GM21619 (cell line): ENCODE measurements around the gene KCNB1.

Experiments
- ATAC-seq: cut with Tn5 transposase; IDR thresholded peaks from one replicate; pipeline ENCODE4 v1.9.1; 2021; ENCODE audit not compliant: unreplicated experiment

KCNB1 gene

DNA sequence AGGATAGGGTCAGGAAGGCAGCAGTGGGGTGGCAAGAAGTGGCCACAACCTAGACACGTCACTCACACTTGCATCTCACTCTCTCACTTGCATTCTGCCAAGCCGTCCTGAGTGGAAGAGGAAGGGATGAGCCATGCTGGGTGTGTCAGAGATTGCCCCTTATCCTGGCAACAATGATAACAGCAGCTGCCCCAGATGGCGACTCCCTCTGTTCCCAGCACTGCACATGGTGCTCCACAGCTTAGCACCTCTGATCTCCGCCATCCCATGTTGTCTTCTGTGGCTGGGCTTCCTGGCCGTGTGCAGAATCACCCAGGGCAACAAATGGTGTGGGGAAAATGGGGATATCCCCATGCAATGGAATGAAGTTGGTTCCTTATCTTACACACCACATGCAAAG lies 11.1 kb downstream of the KCNB1 start:
- no peak for ATAC-seq

DNA sequence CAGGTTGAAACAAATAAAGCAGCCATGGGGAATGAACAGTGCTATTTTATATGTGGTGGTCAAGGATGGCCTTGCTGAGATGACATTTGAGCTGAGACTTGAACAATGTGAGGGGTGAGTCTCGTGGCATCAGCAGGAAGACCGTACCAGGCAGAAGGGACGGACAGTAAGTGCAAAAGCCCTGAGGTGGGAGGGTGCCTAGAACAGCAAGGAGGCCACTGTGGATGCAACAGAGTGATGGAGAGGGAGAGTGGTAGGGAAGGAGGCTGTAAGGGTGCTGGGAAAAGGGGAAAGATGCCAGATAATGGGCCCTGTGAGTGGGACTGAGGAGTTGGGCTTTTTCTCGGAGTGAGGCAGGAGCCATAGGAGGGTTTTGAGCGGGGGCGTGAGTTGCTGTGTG lies 11.5 kb downstream of the KCNB1 start:
- no peak for ATAC-seq

DNA sequence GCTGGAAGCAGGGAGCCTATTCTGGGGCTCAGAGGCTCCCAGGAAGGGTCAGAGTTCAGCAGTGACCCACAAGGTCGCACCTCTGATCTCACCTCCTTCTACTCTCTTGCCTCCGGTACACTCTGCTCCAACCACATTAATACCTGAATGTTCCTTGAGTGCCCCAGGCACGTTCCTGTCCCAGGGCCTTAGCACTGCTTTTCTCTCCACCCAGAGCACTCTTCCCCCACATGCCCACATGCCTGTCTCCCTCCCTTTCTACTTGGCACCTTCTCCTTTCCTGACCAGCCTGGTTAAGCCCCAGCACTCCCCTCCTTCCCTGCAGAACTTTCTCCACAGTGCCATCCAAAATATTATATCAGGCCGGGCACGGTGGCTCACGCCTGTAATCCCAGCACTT lies 13.4 kb downstream of the KCNB1 start:
- ATAC-seq, result no peak

DNA sequence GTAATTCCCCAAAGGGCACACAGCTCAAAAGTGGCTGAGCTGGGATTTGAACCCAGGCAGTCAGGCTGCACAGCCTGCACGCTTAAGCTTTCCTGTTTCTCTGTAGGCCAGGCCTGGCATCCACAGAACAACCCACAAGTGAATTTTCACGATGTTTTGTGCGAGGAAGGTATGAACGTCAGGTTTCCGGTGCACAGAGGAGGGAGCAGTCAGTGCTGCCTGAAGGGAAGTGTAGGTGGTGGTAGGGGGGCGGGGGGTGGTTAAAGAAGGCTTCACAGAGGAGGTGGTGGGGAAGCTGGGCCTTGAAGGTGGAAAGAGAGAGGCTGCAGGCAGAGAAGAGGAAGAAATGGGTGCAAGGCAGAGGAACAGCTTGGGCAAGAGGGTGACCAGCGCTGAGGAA lies 14.1 kb downstream of the KCNB1 start:
- no peak for ATAC-seq

DNA sequence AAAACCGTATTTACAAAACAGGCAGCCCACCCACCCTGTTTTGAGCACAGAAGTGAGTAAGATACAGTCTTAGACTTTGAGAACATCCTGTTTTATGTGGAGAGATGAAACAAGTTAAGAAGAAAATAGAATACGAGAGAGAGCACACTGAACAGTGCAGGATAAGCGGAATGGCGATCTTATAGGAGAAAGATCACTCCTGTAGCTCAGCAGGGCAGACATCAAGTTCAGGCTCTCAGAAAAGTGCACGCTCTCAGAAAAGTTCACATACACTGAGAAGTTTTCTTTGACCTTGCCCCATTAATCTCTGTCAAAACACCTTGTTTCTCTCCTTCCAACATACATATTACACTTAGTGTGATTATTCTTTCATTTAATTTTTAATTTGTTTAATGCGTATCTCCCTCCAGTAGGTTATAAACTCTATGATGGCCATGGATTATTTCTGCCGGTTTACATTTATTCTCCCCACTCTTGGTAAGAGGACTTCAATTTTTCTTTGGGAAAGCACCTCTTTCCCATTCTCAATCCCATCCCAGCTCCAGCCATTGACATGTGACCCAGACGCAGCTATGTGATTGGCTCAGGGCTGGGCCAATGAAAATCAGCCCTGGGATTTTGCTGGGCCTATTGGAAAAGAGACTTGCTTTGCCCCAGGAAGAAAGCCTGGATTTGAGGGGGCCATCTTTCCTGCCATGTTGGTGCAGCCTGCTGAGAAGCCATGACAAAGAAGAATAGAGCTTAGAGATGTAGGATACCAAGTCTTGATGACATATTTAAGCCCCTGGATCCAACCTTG lies 16.2 kb downstream of the KCNB1 start:
- no peak for ATAC-seq

GRCh38 chr20:49464556-49464955 lies 17.9 kb downstream of the KCNB1 start:
- ATAC-seq, result no peak

- ATAC-seq, result no peak
These were observed 19.8 kb downstream of the KCNB1 start for GRCh38 chr20:49462626-49463025.

- ATAC-seq, result no peak
These were observed 20.4 kb downstream of the KCNB1 start for GRCh38 chr20:49461894-49462620.

DNA sequence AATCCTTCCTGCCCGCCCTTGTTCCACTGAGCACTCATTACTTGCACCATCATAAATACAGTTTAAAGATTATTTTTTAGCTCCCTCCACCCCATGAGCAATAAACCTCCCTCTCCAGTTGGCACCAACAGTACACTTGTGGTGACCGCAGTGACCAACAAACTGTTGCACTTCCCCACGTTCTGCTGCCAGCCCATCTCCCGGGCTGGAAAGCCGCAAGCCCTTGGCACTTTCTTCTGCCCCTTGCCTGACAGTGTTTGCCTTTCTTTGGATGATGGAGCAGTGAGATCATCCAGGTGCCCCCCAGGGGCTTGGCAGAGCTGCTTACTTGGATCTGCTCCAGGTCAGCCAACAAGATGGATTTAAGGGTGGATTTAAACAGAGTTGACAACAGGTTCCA lies 21.6 kb downstream of the KCNB1 start:
- ATAC-seq, result no peak

- ATAC-seq, result no peak
These were observed 22.3 kb downstream of the KCNB1 start for GRCh38 chr20:49460131-49460530.

DNA sequence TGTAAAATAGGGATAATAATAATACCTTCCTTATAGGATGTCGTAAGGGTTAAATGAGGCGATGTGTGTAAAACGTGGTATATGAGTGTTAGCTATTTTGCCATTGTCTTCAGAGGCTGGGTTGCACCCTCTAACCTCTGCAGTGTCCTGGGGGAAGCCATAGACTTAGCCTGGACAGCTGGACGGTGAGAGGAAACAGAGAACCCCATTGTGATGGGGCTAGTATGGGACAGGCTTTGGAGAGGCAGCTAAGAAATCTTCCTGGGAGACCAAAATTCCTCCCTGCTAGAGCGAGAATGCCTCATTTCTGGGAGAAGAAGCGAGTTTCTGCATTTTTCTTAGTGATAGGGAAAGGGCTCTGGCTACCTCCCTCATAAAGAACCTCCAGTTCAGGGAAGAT lies 22.8 kb downstream of the KCNB1 start:
- no peak for ATAC-seq

- ATAC-seq, result no peak
These were observed 25.0 kb downstream of the KCNB1 start for GRCh38 chr20:49457444-49457843.

- ATAC-seq, result no peak
These were observed 25.8 kb downstream of the KCNB1 start for GRCh38 chr20:49456646-49457045.

DNA sequence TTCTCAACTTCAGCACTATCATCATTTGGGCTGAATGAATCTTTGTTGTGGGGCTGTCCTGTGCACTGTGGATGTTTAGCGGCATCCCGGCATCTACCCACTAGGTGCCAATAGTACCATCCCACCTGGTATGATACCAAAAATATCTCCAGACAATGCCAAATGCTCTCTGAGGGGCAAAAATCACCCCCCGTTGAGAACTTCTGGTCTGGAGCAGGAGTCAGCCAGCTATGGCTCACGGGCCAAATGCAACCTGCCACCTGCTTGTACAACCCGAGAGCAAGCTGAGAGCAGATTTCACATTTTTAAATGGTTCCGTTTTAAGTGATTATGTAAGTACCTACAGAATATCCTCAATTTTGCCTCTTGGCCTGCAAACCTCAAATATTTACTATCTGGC lies 26.8 kb downstream of the KCNB1 start:
- ATAC-seq, result no peak

- no peak for ATAC-seq
These were observed 30.4 kb downstream of the KCNB1 start for GRCh38 chr20:49452011-49452482.

DNA sequence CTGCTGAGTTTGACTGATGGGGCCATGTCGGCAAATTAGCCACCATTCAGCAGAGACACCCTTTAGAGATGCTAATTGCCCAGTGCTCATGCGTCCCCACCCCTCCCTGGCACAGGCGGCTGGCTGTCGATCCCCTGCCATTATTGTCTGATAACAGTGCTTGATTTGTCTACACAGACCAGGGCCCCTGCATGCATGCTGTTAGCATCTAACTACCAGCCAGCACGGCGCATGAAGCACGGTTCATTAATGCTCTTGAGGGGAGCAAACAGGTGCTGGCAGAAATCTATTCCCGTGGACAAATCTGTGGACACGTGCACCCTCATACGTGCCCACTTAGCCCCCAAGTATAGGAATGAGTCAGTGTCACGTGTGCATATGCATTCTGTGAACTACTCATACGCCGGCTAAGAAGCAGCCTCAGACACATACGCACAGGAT lies 32.2 kb downstream of the KCNB1 start:
- ATAC-seq, result no peak

DNA sequence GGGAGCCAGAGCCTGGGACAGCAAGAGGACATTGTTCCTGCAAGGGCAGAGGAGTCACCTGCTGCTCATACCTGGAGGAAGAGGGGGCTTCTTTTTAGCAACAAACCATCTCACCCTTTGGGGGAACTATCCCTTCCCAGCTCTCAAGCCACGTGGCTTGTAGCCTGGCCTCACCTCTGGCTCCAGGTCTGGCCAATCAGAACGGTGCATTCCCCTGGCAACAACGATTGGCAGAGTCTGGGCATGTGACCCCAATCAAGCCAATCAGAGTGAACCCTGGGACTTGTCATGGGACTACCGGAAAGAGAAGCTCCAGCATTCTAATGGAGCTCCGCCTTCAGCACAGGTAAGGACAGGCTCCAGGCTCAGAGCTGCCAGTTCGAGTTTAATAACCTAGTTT lies 33.6 kb downstream of the KCNB1 start:
- no peak for ATAC-seq

GRCh38 chr20:49447946-49448809 lies 34.3 kb downstream of the KCNB1 start:
- ATAC-seq, result no peak

DNA sequence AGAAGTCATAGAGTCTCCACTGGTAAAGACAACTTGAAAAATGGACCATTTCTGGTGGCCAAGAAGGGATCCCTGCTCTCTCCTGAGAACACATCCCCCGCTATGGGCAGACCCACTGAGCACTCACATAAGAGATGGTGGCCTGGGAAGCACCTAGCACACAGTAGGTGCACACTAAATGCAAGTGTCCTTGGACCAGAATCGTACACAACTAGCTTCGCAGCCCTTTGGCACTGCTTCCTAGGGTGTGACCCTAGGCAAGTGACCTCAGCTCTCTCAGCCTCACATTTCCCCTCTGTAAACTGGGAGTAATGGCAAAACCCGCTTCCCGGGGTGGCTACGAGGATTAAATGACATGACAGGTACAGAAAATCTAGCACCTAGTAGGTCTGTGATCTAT lies 35.1 kb downstream of the KCNB1 start:
- no peak for ATAC-seq

- no peak for ATAC-seq
These were observed 35.7 kb downstream of the KCNB1 start for GRCh38 chr20:49446808-49447207.

GRCh38 chr20:49446080-49446479 lies 36.4 kb downstream of the KCNB1 start:
- ATAC-seq, result no peak
